DMS153 treated with DMSO at 0.1 percent for 48 hours (cell line): Measurements from ENCODE around the gene FAM234A.
"Not testable (repeated sequence)": the region's sequence is repeated elsewhere in the genome, so short reads cannot be mapped to it uniquely, and the experiment has no call there.

Source experiments
- DNase-seq: peaks from one replicate; lab custom pipeline; 2025; ENCODE audit not compliant: unreplicated experiment; lab: John Stamatoyannopoulos, UW

FAM234A gene, protein sequence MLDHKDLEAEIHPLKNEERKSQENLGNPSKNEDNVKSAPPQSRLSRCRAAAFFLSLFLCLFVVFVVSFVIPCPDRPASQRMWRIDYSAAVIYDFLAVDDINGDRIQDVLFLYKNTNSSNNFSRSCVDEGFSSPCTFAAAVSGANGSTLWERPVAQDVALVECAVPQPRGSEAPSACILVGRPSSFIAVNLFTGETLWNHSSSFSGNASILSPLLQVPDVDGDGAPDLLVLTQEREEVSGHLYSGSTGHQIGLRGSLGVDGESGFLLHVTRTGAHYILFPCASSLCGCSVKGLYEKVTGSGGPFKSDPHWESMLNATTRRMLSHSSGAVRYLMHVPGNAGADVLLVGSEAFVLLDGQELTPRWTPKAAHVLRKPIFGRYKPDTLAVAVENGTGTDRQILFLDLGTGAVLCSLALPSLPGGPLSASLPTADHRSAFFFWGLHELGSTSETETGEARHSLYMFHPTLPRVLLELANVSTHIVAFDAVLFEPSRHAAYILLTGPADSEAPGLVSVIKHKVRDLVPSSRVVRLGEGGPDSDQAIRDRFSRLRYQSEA

DNA sequence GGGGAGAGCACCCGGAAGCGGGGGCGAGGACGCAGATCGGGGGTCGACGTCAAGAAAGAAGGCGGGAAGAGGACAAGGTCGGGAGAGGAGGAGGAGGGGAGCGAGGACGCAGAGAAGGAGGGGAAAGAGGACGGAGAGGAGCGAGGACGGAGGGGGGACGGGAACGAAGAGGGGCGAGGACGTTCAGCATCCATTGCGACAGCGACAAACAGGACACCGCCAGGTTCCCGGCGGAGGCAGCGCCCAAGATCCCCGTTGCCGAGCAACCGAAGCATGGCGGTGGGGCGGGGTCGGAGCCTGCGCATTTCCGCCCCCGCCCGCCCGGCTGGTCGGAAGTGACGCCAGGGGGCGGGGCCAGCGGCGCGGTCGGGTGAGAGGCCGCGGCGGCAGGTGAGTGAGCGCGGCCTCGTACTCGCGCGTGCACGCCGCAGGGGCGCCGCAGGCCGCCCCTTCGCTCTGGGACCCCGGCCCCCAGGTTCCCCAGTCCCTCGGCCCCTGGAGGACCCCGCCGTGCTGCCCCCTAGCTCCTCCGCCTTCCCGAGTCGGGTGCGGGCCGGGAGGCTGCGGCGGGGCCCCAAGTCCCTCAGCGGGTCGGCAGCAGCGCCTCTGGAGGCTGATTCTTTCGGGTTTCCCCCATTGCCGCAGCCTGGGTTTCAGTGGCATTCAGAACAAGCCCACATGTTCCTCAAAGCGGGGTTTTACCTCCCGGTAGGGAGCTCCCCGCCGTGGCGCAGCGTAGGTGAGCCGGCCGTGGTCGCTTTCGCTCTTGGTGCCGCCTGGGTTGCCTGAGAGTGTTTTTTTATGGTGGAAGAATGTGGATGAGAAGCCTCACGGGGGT lies at the start of gene FAM234A:
Gene FAM234A, plus strand, starts transcription at position 354 of the 838 bp plus-strand sequence. CDS start 19,593 bp downstream, outside the sequence.
- DNase-seq = peak; percentile 83

- no peak for DNase-seq
These were observed 49.4 kb upstream of the FAM234A start for GRCh38 chr16:185213-185612.

- no peak for DNase-seq
These were observed 48.9 kb upstream of the FAM234A start for GRCh38 chr16:185691-186090.

- no peak for DNase-seq
These were observed 47.3 kb upstream of the FAM234A start for GRCh38 chr16:187330-187729.

GRCh38 chr16:188674-189073 lies 45.9 kb upstream of the FAM234A start:
- DNase-seq = no peak

DNA sequence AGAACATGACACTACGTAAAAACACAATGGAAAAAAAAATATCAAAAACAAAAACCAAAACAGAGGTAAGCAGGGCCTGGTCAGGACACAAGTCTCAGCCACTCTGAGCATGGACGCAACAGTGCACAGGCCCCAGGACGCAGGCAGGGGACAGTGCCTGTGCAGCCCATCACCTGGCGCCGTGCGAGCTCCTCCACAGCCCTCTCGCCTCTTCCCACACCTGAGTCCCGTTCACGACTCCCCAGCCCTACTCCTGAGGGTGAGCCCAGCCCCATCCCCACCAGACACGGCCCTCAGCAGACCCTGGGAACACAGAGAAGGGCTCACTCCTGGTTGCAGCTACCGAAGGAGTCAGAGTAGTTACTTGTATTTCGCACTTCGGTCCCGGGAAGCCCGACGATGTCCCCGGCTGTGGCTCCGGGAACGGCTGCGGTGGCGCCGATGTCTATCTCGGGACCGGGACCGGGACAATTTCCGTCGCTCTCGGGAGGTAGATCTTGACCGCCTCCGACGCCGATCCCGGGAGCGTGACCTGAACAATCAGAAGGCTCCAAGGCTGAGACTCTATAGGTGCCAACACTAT lies 44.9 kb upstream of the FAM234A start:
- no peak for DNase-seq

GRCh38 chr16:191831-192230 lies 42.8 kb upstream of the FAM234A start:
- DNase-seq = no peak

DNA sequence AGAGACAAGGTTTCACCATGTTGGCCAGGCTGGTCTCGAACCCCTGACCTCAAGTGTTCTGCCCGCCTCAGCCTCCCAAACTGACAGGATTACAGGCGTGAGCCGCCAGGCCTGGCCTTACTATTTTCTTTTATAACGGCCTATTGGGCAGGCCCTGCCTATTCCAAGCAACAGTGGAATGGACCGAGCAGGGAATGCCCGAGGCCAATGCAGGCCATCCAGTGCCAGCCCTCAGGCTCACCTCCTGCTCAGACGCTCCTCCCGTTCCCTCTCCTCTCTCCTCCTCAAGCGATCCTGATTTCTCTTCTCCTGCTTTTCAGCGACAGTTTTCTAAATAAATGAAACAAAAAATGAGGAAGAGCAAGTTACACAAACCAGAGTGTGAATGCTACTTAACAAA lies 41.9 kb upstream of the FAM234A start:
- DNase-seq = no peak

GRCh38 chr16:193441-193840 lies 41.2 kb upstream of the FAM234A start:
- no peak for DNase-seq

GRCh38 chr16:194516-194915 lies 40.1 kb upstream of the FAM234A start:
- no peak for DNase-seq

- DNase-seq = no peak
These were observed 34.2 kb upstream of the FAM234A start for GRCh38 chr16:200388-200787.

- no peak for DNase-seq
These were observed 31.4 kb upstream of the FAM234A start for GRCh38 chr16:203246-203645.

GRCh38 chr16:204046-204445 lies 30.6 kb upstream of the FAM234A start:
- DNase-seq = not testable (repeated sequence)

GRCh38 chr16:209359-209758 lies 25.3 kb upstream of the FAM234A start:
- not testable (repeated sequence) for DNase-seq

DNA sequence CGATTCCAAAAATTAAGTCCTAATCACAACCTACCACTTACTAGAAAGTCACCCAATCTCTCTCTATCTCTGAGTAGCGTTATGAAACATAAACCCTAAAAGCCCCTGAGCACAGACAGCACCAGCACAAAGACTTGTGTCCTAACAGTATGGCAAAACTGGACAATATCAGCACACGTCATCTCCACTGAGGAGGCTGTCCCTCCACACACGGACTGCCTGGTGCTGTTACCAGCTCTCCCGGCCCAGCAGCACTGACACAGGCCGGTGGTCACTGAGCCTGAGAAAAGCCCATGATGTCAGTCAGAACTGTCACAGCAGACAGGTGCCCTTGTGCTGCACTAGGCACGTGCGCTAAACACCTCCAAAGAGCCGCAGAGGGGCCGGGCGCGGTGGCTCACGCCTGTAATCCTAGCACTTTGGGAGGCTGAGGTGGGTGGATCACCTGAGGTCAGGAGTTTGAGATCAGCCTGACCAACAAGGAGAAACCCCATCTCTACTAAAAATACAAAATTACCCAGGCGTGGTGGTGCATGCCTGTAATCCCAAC lies 22.9 kb upstream of the FAM234A start:
- DNase-seq = not testable (repeated sequence)

- DNase-seq = no peak
These were observed 21.6 kb upstream of the FAM234A start for GRCh38 chr16:212999-213398.

- DNase-seq = no peak
These were observed 14.6 kb upstream of the FAM234A start for GRCh38 chr16:220021-220420.

- DNase-seq = no peak
These were observed 6.3 kb upstream of the FAM234A start for GRCh38 chr16:228151-228851.

DNA sequence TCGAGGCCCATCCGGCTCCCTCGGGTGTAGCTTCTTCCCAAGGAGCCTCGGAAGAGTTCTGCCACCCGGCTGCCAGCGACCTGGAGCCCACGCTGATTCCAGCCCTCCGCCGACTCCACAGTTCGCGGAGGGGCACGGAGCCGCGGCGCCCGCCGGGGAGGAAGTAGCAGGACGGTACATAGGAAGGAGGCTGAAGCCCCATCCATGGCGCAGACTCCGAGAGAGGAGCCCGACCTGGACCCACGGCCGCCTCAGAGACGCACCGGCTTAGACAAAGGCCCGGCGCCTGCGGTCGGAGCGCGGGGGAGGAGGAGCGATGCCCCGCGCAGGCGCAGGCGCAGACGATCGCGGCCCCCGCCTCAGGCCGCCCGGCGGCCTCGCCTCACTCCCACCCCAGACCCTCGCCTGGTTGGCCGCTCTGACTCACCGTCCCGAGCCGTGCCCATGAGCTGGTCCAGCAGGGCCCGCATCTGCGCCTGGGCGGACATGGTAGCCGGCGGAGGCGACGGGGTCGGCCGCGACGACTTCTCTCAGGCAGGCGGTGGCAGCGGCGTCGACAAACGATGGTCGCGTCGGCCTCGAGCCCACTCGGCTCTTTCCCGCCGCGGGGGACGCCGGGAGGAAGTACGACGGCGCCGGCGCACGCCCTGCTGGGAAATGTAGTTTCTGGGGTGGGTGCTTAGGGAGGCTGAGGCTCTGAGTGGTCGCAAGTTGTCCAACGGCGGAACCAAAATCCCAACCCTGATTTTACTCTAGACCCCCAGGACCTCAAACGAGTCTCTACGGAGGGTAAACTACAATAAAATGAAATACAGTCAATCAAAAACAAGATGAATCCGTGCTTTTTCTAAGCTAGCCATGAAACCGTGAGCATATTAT lies 5.5 kb upstream of the FAM234A start, which contains the start of gene LUC7L:
Gene LUC7L, minus strand, starts transcription at position 598 of the 879 bp plus-strand sequence. Its CDS starts 110 bp downstream, at position 488.
- DNase-seq = peak; percentile 76
